Measurements from ENCODE around the gene CER1.

Gene CER1

DNA sequence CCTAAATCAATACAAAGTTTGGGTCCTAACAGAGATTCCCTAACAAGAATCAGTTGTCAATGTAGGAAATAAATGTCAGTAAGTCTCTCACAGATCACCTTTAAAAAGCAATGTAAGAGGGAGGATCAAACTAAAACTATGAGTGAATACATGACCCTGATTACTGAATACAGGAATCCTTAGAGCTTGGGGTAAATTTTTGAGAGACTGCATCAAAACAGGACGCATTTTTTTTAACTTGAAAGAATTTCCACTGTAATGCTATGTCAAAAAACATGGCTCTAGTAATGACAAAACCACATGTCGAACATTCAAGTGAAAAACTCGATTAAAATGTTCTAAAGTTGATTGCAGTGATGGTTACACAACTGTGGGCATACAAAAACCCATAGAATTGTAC, 51.2 kb downstream of the CER1 start:
- in situ Hi-C loops (cut with HindIII; ENCODE audit: low sequenced_read_pairs) = no loop called here

DNA sequence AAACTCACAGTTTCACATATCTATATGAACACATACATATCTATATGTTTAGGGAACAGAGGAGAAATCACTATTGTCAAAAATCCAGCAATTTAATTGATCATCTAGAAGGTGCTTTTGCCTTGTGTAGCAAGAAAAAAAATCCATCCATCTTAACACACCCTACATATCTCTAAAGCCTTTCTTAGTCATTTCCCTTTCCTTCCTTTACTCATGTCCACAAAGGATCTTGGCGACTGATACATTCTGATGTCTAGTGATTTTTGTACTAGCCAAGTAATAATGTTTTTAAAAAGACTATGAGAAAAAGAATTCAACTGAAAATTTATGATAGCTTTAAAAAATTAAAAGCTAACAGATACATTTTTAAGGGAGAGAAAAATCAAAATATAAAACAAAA, 51.8 kb downstream of the CER1 start:
- in situ Hi-C loops (cut with HindIII; ENCODE audit: low sequenced_read_pairs) = no loop called here
